Middle frontal gyrus (tissue), 1 donor: ENCODE results near the gene SGIP1.

Experiments
- DNase-seq: peaks from one replicate; pipeline ENCODE4 v3.0.0-alpha.2; 2015; ENCODE audit warnings: low spot score; ENCODE audit errors: extremely low spot score

The SGIP1 gene

GRCh38 chr1:66599899-66600737 lies 66.2 kb downstream of the SGIP1 start:
- no peak for DNase-seq

GRCh38 chr1:66605419-66605997 lies 71.6 kb downstream of the SGIP1 start:
- DNase-seq, result no peak

GRCh38 chr1:66606362-66607065 lies 72.6 kb downstream of the SGIP1 start:
- DNase-seq, result no peak

- DNase-seq, result no peak
Observed at GRCh38 chr1:66607458-66607857, 73.5 kb downstream of the SGIP1 start.

GRCh38 chr1:66613187-66613586 lies 79.2 kb downstream of the SGIP1 start:
- DNase-seq, result no peak

- no peak for DNase-seq
Observed at GRCh38 chr1:66617362-66618184, 83.6 kb downstream of the SGIP1 start.

- DNase-seq, result no peak
Observed at GRCh38 chr1:66618390-66618789, 84.4 kb downstream of the SGIP1 start.

- no peak for DNase-seq
Observed at GRCh38 chr1:66623812-66624211, 89.9 kb downstream of the SGIP1 start.

- DNase-seq, result no peak
Observed at GRCh38 chr1:66624412-66625060, 90.6 kb downstream of the SGIP1 start.

GRCh38 chr1:66626261-66626660 lies 92.3 kb downstream of the SGIP1 start:
- DNase-seq, result no peak

- DNase-seq, result no peak
Observed at GRCh38 chr1:66628926-66629325, 95.0 kb downstream of the SGIP1 start.

GRCh38 chr1:66633159-66633558 lies 99.2 kb downstream of the SGIP1 start:
- no peak for DNase-seq

GRCh38 chr1:66637146-66637545 lies 103.2 kb downstream of the SGIP1 start:
- DNase-seq, result no peak

GRCh38 chr1:66641891-66642473 lies 108.0 kb downstream of the SGIP1 start:
- no peak for DNase-seq

- no peak for DNase-seq
Observed at GRCh38 chr1:66642992-66643391, 109.0 kb downstream of the SGIP1 start.

GRCh38 chr1:66644331-66644730 lies 110.4 kb downstream of the SGIP1 start:
- DNase-seq, result no peak

- DNase-seq, result no peak
Observed at GRCh38 chr1:66648901-66649595, 115.1 kb downstream of the SGIP1 start.

GRCh38 chr1:66652556-66652955 lies 118.6 kb downstream of the SGIP1 start:
- DNase-seq, result no peak

GRCh38 chr1:66654643-66655042 lies 120.7 kb downstream of the SGIP1 start:
- DNase-seq, result no peak

GRCh38 chr1:66671455-66671854 lies 137.5 kb downstream of the SGIP1 start:
- no peak for DNase-seq
